HepG2 (cell line): Measurements from ENCODE around the gene PTBP2. TPM values are rescaled to one million over a fixed set of nuclear protein-coding genes. Genes with fewer than 3 reads are reported as not detected.

ENCODE experiments used
- ATAC-seq: fragments of 200-7000 bp; cut with Tn5 transposase; 3 replicates; pipeline ENCODE4 v1.9.1; 2020; ENCODE audit warnings: mild to moderate bottlenecking, moderate library complexity
- BruUV-seq: library from RNA; stranded (reverse); fragments of 400-500 nt; replicated peaks from 2 replicates; lab custom pipeline; 2021; lab: Mats Ljungman, UMichigan
- CTCF ChIA-PET: fragments of 300-600 bp; formaldehyde crosslinking; extraction: SDS; loops from one replicate; lab custom pipeline; 2021; ENCODE audit warnings: low total read pairs, inconsistent platforms, low intra/inter-chr PET ratio; lab: Yijun Ruan, JAX
- POLR2A ChIA-PET: fragments of 350-600 bp; sonication (Branson Sonifier 250); formaldehyde crosslinking; loops from one replicate; lab custom pipeline; 2020; ENCODE audit warnings: antibody characterized with exemption, inconsistent platforms; lab: Yijun Ruan, JAX
- DNase-seq: peaks from one replicate; pipeline ENCODE4 v3.0.0-alpha.2; 2015; ENCODE audit warnings: low spot score
- FAIRE-seq: peaks from 3 replicates; lab custom pipeline; 2011; peaks lifted over from hg19 to GRCh38; lab: Jason Lieb, UNC
- H2AFZ ChIP-seq: one replicate; pipeline ENCODE4 v1.6.1; 2011; ENCODE audit warnings: low read length, inconsistent platforms
- H3K27ac ChIP-seq: fragments of 300-600 bp; 3 replicates; pipeline ENCODE4 v1.8.0; 2011; ENCODE audit warnings: mixed run types, mild to moderate bottlenecking, mixed read lengths, low read length, inconsistent platforms; ENCODE audit not compliant: insufficient read depth; ENCODE audit errors: extremely low read length
- H3K27me3 ChIP-seq, 2 experiments: fragments of 200-600 bp in 1 of 2; 2 replicates in 1 of 2; 3 replicates in 1 of 2; pipeline versions ENCODE4 v1.6.0 to v1.8.0; 2011; ENCODE audit warnings: low read length in 2 of 2, mild to moderate bottlenecking in 2 of 2, moderate library complexity in 2 of 2, inconsistent platforms in 1 of 2; ENCODE audit not compliant: insufficient read depth in 2 of 2, control insufficient read depth in 1 of 2
- H3K36me3 ChIP-seq, 2 experiments: fragments of 200-600 bp in 1 of 2; replicated peaks in 1 of 2; 2 replicates in 1 of 2; 3 replicates in 1 of 2; pipeline versions ENCODE4 v1.5.1 to v1.8.0; 2011; ENCODE audit warnings: low read length in 2 of 2, inconsistent platforms in 1 of 2; ENCODE audit not compliant: insufficient read depth in 2 of 2, control insufficient read depth in 1 of 2
- H3K4me1 ChIP-seq: 2 replicates; pipeline ENCODE4 v1.5.1; 2012; ENCODE audit warnings: low read length, inconsistent platforms; ENCODE audit not compliant: insufficient read depth
- H3K4me2 ChIP-seq: 2 replicates; pipeline ENCODE4 v1.6.0; 2011; ENCODE audit warnings: low read depth, low read length, inconsistent platforms
- H3K4me3 ChIP-seq, 3 experiments: fragments of 200-600 bp in 1 of 3; sonication (generic), shearing (Covaris generic) in 1 of 3; replicated peaks in 1 of 3; 2 replicates each; pipeline ENCODE4 v1.5.1; 2011 to 2016; ENCODE audit warnings: low read length in 3 of 3, inconsistent platforms in 2 of 3, low read depth in 2 of 3, mild to moderate bottlenecking in 2 of 3, control low read depth in 1 of 3, mixed read lengths in 1 of 3; ENCODE audit not compliant: insufficient read depth in 1 of 3
- H3K79me2 ChIP-seq: one replicate; pipeline ENCODE4 v1.6.1; 2011; ENCODE audit warnings: low read length, inconsistent platforms; ENCODE audit not compliant: insufficient read depth
- H3K9ac ChIP-seq: 2 replicates; pipeline ENCODE4 v1.6.0; 2011; ENCODE audit warnings: mild to moderate bottlenecking, low read depth, low read length, inconsistent platforms; ENCODE audit not compliant: insufficient read depth
- H3K9me3 ChIP-seq: 2 replicates; pipeline ENCODE4 v1.5.1; 2012; ENCODE audit warnings: mild to moderate bottlenecking, low read length
- H4K20me1 ChIP-seq: 2 replicates; pipeline ENCODE4 v1.6.0; 2011; ENCODE audit warnings: inconsistent platforms, mild to moderate bottlenecking, low read length, moderate library complexity; ENCODE audit not compliant: insufficient read depth
- MIXL1 ChIP-seq: IDR thresholded peaks from 2 replicates; pipeline ENCODE4 v1.6.1; 2016
- NR2C2 ChIP-seq: sonication (generic); formaldehyde crosslinking; IDR thresholded peaks from 2 replicates; pipeline ENCODE4 v1.4.0; 2020; ENCODE audit warnings: missing genetic modification reagents, mild to moderate bottlenecking, moderate library complexity, borderline replicate concordance
- NR2F1 ChIP-seq, 2 experiments: fragments of 450-650 bp in 1 of 2; formaldehyde crosslinking in 1 of 2; IDR thresholded peaks; 2 replicates each; pipeline versions ENCODE4 v1.5.0 to v1.6.1; 2016 to 2020; ENCODE audit warnings: mild to moderate bottlenecking in 1 of 2, missing compliant biosample characterization in 1 of 2, missing genetic modification reagents in 1 of 2, moderate library complexity in 1 of 2
- NR2F6 ChIP-seq, 2 experiments: IDR thresholded peaks; 2 replicates each; pipeline ENCODE4 v1.6.1; 2016; ENCODE audit warnings: antibody characterized with exemption in 1 of 2, mild to moderate bottlenecking in 1 of 2
- PAX8 ChIP-seq: sonication (generic); formaldehyde crosslinking; IDR thresholded peaks from 2 replicates; pipeline ENCODE4 v1.8.0; 2022; ENCODE audit warnings: mild to moderate bottlenecking, missing genetic modification reagents, borderline replicate concordance
- RAD21 ChIP-seq: fragments of 450-650 bp; formaldehyde crosslinking; IDR thresholded peaks from 2 replicates; pipeline ENCODE4 v1.5.0; 2020; ENCODE audit warnings: mild to moderate bottlenecking
- RBFOX2 ChIP-seq: fragments of 200-400 bp; formaldehyde crosslinking; IDR thresholded peaks from 2 replicates; pipeline ENCODE4 v1.6.1; 2017; ENCODE audit warnings: low read depth, mild to moderate bottlenecking, low read length
- SAFB2 ChIP-seq: sonication (generic); formaldehyde crosslinking; IDR thresholded peaks from 2 replicates; pipeline ENCODE4 v1.5.1; 2020; ENCODE audit warnings: missing genetic modification reagents, low read depth, mild to moderate bottlenecking, borderline replicate concordance
- SMC3 ChIP-seq: IDR thresholded peaks from 2 replicates; pipeline ENCODE4 v1.6.1; 2011; ENCODE audit warnings: low read length, improper control_type of control experiment
- SNRNP70 ChIP-seq: fragments of 200-400 bp; formaldehyde crosslinking; IDR thresholded peaks from 2 replicates; pipeline ENCODE4 v1.6.1; 2017; ENCODE audit warnings: mild to moderate bottlenecking, low read depth, low read length, moderate library complexity
- SRSF9 ChIP-seq: fragments of 200-400 bp; formaldehyde crosslinking; IDR thresholded peaks from 2 replicates; pipeline ENCODE4 v1.6.1; 2018; ENCODE audit warnings: borderline replicate concordance, mild to moderate bottlenecking, low read depth, low read length; ENCODE audit not compliant: insufficient read depth, poor library complexity, severe bottlenecking
- STAG1 ChIP-seq: sonication (generic); formaldehyde crosslinking; IDR thresholded peaks from 2 replicates; pipeline ENCODE4 v1.4.0; 2020; ENCODE audit warnings: missing genetic modification reagents
- WIZ ChIP-seq: sonication (generic); formaldehyde crosslinking; IDR thresholded peaks from 2 replicates; pipeline ENCODE4 v1.5.1; 2020; ENCODE audit warnings: mild to moderate bottlenecking, missing genetic modification reagents
- YEATS2 ChIP-seq: sonication (generic); formaldehyde crosslinking; IDR thresholded peaks from 2 replicates; pipeline ENCODE4 v1.4.0; 2020; ENCODE audit warnings: missing genetic modification reagents, borderline replicate concordance
- ZNF713 ChIP-seq: sonication (generic); formaldehyde crosslinking; IDR thresholded peaks from 2 replicates; pipeline ENCODE4 v1.4.0; 2020; ENCODE audit warnings: mild to moderate bottlenecking, missing genetic modification reagents
- ZNF780A ChIP-seq: sonication (generic); formaldehyde crosslinking; IDR thresholded peaks from 2 replicates; pipeline ENCODE4 v1.8.0; 2022; ENCODE audit warnings: mild to moderate bottlenecking, missing genetic modification reagents, moderate library complexity
- WGBS: methylation state at CpG from one replicate; pipeline ENCODE4 v1.1.6; 2017; ENCODE audit warnings: low lambda C conversion rate; 5-methylcytosine and 5-hydroxymethylcytosine counted together
- in situ Hi-C: cut with HindIII; loops from 2 replicates; pipeline ENCODE4 v1.10.0; 2017; ENCODE audit warnings: low pct_unique_long_range_greater_than_20kb; ENCODE audit not compliant: extremely low pct_ligation_motif_present
- intact Hi-C: fragments of 100-400 bp; cut with micrococcal nuclease; formaldehyde crosslinking; loops from one replicate; pipeline ENCODE4 v1.10.0; 2022; ENCODE audit not compliant: unreplicated experiment
- polyA plus RNA-seq, 8 experiments: library from polyadenylated mRNA; depleted of rRNA in 3 of 8; stranded (reverse) in 7 of 8; unstranded in 1 of 8; fragments of >200 nt; fragmentation: Illumina TruSeq in 4 of 8; extraction: Trizol in 4 of 8; gene quantifications; 2 replicates each; pipeline versions ENCODE4 v1.2.1 to v1.2.3, GENCODE V29; 2011 to 2016; ENCODE audit warnings: low read depth in 4 of 8, missing spikeins in 1 of 8, mixed read lengths in 1 of 8; ENCODE audit not compliant: insufficient read depth in 1 of 8
- total RNA-seq, 5 experiments: library from RNA; depleted of rRNA; stranded (reverse); fragments of >200 nt; fragmentation: Illumina TruSeq; extraction: Trizol; gene quantifications; 2 replicates each; pipeline ENCODE4 v1.2.3, GENCODE V29; 2016; ENCODE audit warnings: low read depth in 1 of 5
- TF ChIP-seq, protein P1 (sequence below): sonication (generic); formaldehyde crosslinking; IDR thresholded peaks from 2 replicates; pipeline ENCODE4 v1.8.0; 2022; ENCODE audit warnings: mild to moderate bottlenecking, missing genetic modification reagents, borderline replicate concordance
- TF ChIP-seq, protein P2 (sequence below): sonication (generic); formaldehyde crosslinking; IDR thresholded peaks from 2 replicates; pipeline ENCODE4 v1.5.0; 2020; ENCODE audit warnings: mild to moderate bottlenecking, missing genetic modification reagents, moderate library complexity

The PTBP2 gene
- total and polyA plus RNA-seq, 2 of the 13 experiments (the other 11 are each of a cell fraction or from before 2014, with no cell fraction given), result 10.5 to 14.1 TPM

GRCh38 chr1:96688767-96689166 lies 32.8 kb upstream of the PTBP2 start:
- Histone ChIP-seq H4K20me1 (no peaks in the 10 kb centered on the region), H3K4me2 (no peak overlapping the region), H2AFZ (no peak overlapping the region), H3K27ac (no peak overlapping the region), H3K79me2 (no peaks in the 10 kb centered on the region), H3K36me3 (no peaks in the 10 kb centered on the region), H3K9ac (no peak overlapping the region), H3K9me3 (no peaks in the 10 kb centered on the region), H3K4me3 (no peak overlapping the region), H3K4me1 (0 out of 2 replicates have a peak, but pooled peaks cover 5% of the 10 kb centered on the region), H3K27me3 (no peaks in the 10 kb centered on the region)
- BruUV-seq, result no TSS peak
- ChIA-PET CTCF (no interaction called here), POLR2A (no interaction called here)
- ATAC-seq (peak; percentile 87), FAIRE-seq (no peak), DNase-seq (peak; percentile 29)
- 0% methylated on average over 1 of the region's 1 CpG for WGBS
- TF ChIP-seq MIXL1 (0 out of 2 replicates have a peak, but pooled peaks have one; percentile 30), NR2F1 (CRISPR knock-in tag; IDR thresholded peaks at IDR 0.05) (peak in 1 of 2 experiments; percentile 53; a peak in 1 of 4 replicates), STAG1 (CRISPR knock-in tag) (peak; percentile 75), SAFB2 (CRISPR knock-in tag) (no peak), ZNF780A (CRISPR knock-in tag) (no peak), NR2C2 (CRISPR knock-in tag) (0 out of 2 replicates have a peak, but pooled peaks have one; percentile 27), ZNF713 (CRISPR knock-in tag) (no peak), SMC3 (peak; percentile 44; the same call in 1 of the 2 replicates), YEATS2 (CRISPR knock-in tag) (no peak), WIZ (CRISPR knock-in tag) (no peak), SNRNP70 (no peak), NR2F6 (IDR thresholded peaks at IDR 0.05) (peak; percentile 80), NR2F6 (CRISPR knock-in tag; IDR thresholded peaks at IDR 0.05) (peak; percentile 86), PAX8 (CRISPR knock-in tag) (no peak), RBFOX2 (no peak), RAD21 (0 out of 2 replicates have a peak, but pooled peaks have one; percentile 30), SRSF9 (no peak)
- TF ChIP-seq, protein P1, sequence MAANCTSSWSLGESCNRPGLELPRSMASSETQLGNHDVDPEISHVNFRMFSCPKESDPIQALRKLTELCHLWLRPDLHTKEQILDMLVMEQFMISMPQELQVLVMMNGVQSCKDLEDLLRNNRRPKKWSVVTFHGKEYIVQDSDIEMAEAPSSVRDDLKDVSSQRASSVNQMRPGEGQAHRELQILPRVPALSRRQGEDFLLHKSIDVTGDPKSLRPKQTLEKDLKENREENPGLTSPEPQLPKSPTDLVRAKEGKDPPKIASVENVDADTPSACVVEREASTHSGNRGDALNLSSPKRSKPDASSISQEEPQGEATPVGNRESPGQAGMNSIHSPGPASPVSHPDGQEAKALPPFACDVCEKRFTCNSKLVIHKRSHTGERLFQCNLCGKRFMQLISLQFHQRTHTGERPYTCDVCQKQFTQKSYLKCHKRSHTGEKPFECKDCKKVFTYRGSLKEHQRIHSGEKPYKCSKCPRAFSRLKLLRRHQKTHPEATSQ, result no peak
- TF ChIP-seq, protein P2, sequence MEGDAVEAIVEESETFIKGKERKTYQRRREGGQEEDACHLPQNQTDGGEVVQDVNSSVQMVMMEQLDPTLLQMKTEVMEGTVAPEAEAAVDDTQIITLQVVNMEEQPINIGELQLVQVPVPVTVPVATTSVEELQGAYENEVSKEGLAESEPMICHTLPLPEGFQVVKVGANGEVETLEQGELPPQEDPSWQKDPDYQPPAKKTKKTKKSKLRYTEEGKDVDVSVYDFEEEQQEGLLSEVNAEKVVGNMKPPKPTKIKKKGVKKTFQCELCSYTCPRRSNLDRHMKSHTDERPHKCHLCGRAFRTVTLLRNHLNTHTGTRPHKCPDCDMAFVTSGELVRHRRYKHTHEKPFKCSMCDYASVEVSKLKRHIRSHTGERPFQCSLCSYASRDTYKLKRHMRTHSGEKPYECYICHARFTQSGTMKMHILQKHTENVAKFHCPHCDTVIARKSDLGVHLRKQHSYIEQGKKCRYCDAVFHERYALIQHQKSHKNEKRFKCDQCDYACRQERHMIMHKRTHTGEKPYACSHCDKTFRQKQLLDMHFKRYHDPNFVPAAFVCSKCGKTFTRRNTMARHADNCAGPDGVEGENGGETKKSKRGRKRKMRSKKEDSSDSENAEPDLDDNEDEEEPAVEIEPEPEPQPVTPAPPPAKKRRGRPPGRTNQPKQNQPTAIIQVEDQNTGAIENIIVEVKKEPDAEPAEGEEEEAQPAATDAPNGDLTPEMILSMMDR, result peak; percentile 73
- in situ Hi-C loops, result no loop called here
- intact Hi-C loops, result loop anchor here (1.0 to 10.0 kb wide), 2 partner anchors 92 to 154 kb away; no protein-coding TSS in a partner anchor
